Dendritic cell treated with granulocyte-macrophage colony-stimulating factor and Interleukin-4, amounts not matched to agents 40 ng/mL and 50 ng/mL, for 4 days (primary cell): ENCODE results near the gene MROH8.

Experiments used
- H3K27ac Mint-ChIP-seq: one replicate; pipeline ENCODE4 v1.8.0; 2022; ENCODE audit warnings: mild to moderate bottlenecking, mixed read lengths
- H3K27me3 Mint-ChIP-seq: one replicate; pipeline ENCODE4 v1.8.0; 2022; ENCODE audit warnings: mild to moderate bottlenecking, mixed read lengths
- H3K36me3 Mint-ChIP-seq: one replicate; pipeline ENCODE4 v1.8.0; 2022; ENCODE audit warnings: low read depth, mixed read lengths
- H3K4me1 Mint-ChIP-seq: one replicate; pipeline ENCODE4 v1.8.0; 2022; ENCODE audit warnings: low read depth, mixed read lengths
- H3K4me3 Mint-ChIP-seq: one replicate; pipeline ENCODE4 v1.8.0; 2022; ENCODE audit warnings: mild to moderate bottlenecking, moderate library complexity, mixed read lengths
- H3K9me3 Mint-ChIP-seq: one replicate; pipeline ENCODE4 v1.8.0; 2022; ENCODE audit warnings: mixed read lengths
- intact Hi-C: fragments of 100-400 bp; cut with micrococcal nuclease; formaldehyde crosslinking; loops from one replicate; pipeline ENCODE4 v1.15.0; 2022

Gene MROH8

GRCh38 chr20:37119356-37120036, 59.9 kb downstream of the MROH8 start:
- H3K4me1 Mint-ChIP-seq = peaks cover 6% of the 10 kb centered on the region
- no peaks in the 10 kb centered on the region for H3K27me3 Mint-ChIP-seq
- no peak overlapping the region for H3K4me3 Mint-ChIP-seq
- intact Hi-C loops = no loop called here
- no peaks in the 10 kb centered on the region for H3K9me3 Mint-ChIP-seq
- H3K27ac Mint-ChIP-seq = no peak overlapping the region
- H3K36me3 Mint-ChIP-seq = no peaks in the 10 kb centered on the region

- H3K27me3 Mint-ChIP-seq = no peaks in the 10 kb centered on the region
- H3K9me3 Mint-ChIP-seq = no peaks in the 10 kb centered on the region
- H3K4me1 Mint-ChIP-seq = no peaks in the 10 kb centered on the region
- intact Hi-C loops = no loop called here
- H3K27ac Mint-ChIP-seq = no peak overlapping the region
- H3K4me3 Mint-ChIP-seq = no peak overlapping the region
- H3K36me3 Mint-ChIP-seq = no peaks in the 10 kb centered on the region
These were observed 65.3 kb downstream of the MROH8 start for GRCh38 chr20:37114012-37114411.

- H3K36me3 Mint-ChIP-seq = no peaks in the 10 kb centered on the region
- H3K27ac Mint-ChIP-seq = no peak overlapping the region
- no peak overlapping the region for H3K4me3 Mint-ChIP-seq
- H3K27me3 Mint-ChIP-seq = no peaks in the 10 kb centered on the region
- intact Hi-C loops = no loop called here
- H3K4me1 Mint-ChIP-seq = no peaks in the 10 kb centered on the region
- H3K9me3 Mint-ChIP-seq = no peaks in the 10 kb centered on the region
These were observed 67.4 kb downstream of the MROH8 start for GRCh38 chr20:37111926-37112455.

GRCh38 chr20:37108676-37109075, 70.7 kb downstream of the MROH8 start:
- H3K27ac Mint-ChIP-seq = no peak overlapping the region
- no peaks in the 10 kb centered on the region for H3K4me1 Mint-ChIP-seq
- no peak overlapping the region for H3K4me3 Mint-ChIP-seq
- H3K36me3 Mint-ChIP-seq = no peaks in the 10 kb centered on the region
- no peaks in the 10 kb centered on the region for H3K9me3 Mint-ChIP-seq
- no peaks in the 10 kb centered on the region for H3K27me3 Mint-ChIP-seq
- intact Hi-C loops = no loop called here

GRCh38 chr20:37102571-37102970, 76.8 kb downstream of the MROH8 start:
- Mint-ChIP-seq H3K36me3 (no peaks in the 10 kb centered on the region), H3K27ac (no peak overlapping the region), H3K9me3 (no peaks in the 10 kb centered on the region), H3K27me3 (no peaks in the 10 kb centered on the region), H3K4me3 (no peak overlapping the region), H3K4me1 (no peaks in the 10 kb centered on the region)
- intact Hi-C loops = no loop called here

- Mint-ChIP-seq H3K36me3 (peaks cover 12% of the 10 kb centered on the region), H3K27ac (peak overlapping the region; percentile 98), H3K9me3 (no peaks in the 10 kb centered on the region), H3K4me1 (peaks cover 33% of the 10 kb centered on the region), H3K27me3 (no peaks in the 10 kb centered on the region), H3K4me3 (peak overlapping the region; percentile 96)
- intact Hi-C loops = loop anchor here (10.0 kb wide), 1 partner anchor 78 kb away; the partner anchor contains the start of genes MROH8 and RPN2
These were observed 82.8 kb downstream of the MROH8 start for GRCh38 chr20:37096415-37097041.

- Mint-ChIP-seq H3K4me3 (peak within 1 kb of the TSS; percentile 96), H3K27me3 (no peaks in the 10 kb centered on the region), H3K27ac (peak within 1 kb of the TSS; percentile 98), H3K4me1 (peaks cover 33% of the 10 kb centered on the region), H3K36me3 (peaks cover 12% of the 10 kb centered on the region), H3K9me3 (no peaks in the 10 kb centered on the region)
- intact Hi-C loops = loop anchor here (10.0 kb wide), 1 partner anchor 79 kb away; the partner anchor contains the start of genes MROH8 and RPN2
These were observed 83.5 kb downstream of the MROH8 start, which contains the start of gene RBL1 for GRCh38 chr20:37095599-37096414. Gene RBL1 (minus strand): TSS chr20:37095997. CDS start chr20:37095928, 69 bp downstream.

- Mint-ChIP-seq H3K27me3 (no peaks in the 10 kb centered on the region), H3K4me3 (peak overlapping the region; percentile 96), H3K4me1 (peaks cover 33% of the 10 kb centered on the region), H3K9me3 (no peaks in the 10 kb centered on the region), H3K27ac (peak overlapping the region; percentile 98), H3K36me3 (peaks cover 12% of the 10 kb centered on the region)
- intact Hi-C loops = loop anchor here (10.0 kb wide), 1 partner anchor 80 kb away; the partner anchor contains the start of genes MROH8 and RPN2
These were observed 84.2 kb downstream of the MROH8 start for GRCh38 chr20:37095108-37095598.

GRCh38 chr20:37090407-37090806, 88.9 kb downstream of the MROH8 start:
- H3K4me1 Mint-ChIP-seq = peaks cover 26% of the 10 kb centered on the region

GRCh38 chr20:37081717-37082289, 97.5 kb downstream of the MROH8 start:
- H3K27me3 Mint-ChIP-seq = no peaks in the 10 kb centered on the region
- no peak overlapping the region for H3K4me3 Mint-ChIP-seq
- peaks cover 8% of the 10 kb centered on the region for H3K36me3 Mint-ChIP-seq
- H3K4me1 Mint-ChIP-seq = peaks cover 12% of the 10 kb centered on the region
- intact Hi-C loops = loop anchor here (2.0 to 10.0 kb wide), 3 partner anchors 47 to 147 kb away; no protein-coding TSS in a partner anchor
- no peak overlapping the region for H3K27ac Mint-ChIP-seq
- no peaks in the 10 kb centered on the region for H3K9me3 Mint-ChIP-seq

More at GRCh38 chr20:37090407-37090806, 88.9 kb downstream of the MROH8 start:
- Mint-ChIP-seq H3K36me3 (peaks cover 29% of the 10 kb centered on the region), H3K27ac (no peak overlapping the region), H3K4me3 (no peak overlapping the region), H3K9me3 (no peaks in the 10 kb centered on the region), H3K27me3 (no peaks in the 10 kb centered on the region)
- intact Hi-C loops = loop anchor here (10.0 kb wide), 1 partner anchor 84 kb away; the partner anchor contains the start of genes MROH8 and RPN2

GRCh38 chr20:37077009-37077408, 102.3 kb downstream of the MROH8 start:
- Mint-ChIP-seq H3K4me3 (no peak overlapping the region), H3K9me3 (no peaks in the 10 kb centered on the region), H3K27me3 (no peaks in the 10 kb centered on the region), H3K27ac (no peak overlapping the region), H3K36me3 (peaks cover 2% of the 10 kb centered on the region), H3K4me1 (peaks cover 10% of the 10 kb centered on the region)
- intact Hi-C loops = no loop called here

- peaks cover 1% of the 10 kb centered on the region for H3K4me1 Mint-ChIP-seq
- no peaks in the 10 kb centered on the region for H3K27me3 Mint-ChIP-seq
- no peaks in the 10 kb centered on the region for H3K9me3 Mint-ChIP-seq
- no peak overlapping the region for H3K4me3 Mint-ChIP-seq
- H3K27ac Mint-ChIP-seq = no peak overlapping the region
- intact Hi-C loops = no loop called here
- peaks cover 11% of the 10 kb centered on the region for H3K36me3 Mint-ChIP-seq
These were observed 103.2 kb downstream of the MROH8 start for GRCh38 chr20:37075932-37076685.
